ENCODE measurements around the gene ANKRD6. TPM values are rescaled to one million over a fixed set of nuclear protein-coding genes. Genes with fewer than 3 reads are reported as not detected.
A peak's percentile ranks its signal among the peaks of the same experiment; 100 is the strongest.

The ANKRD6 gene
- total RNA-seq, 1 donor from 2014 or later, result 13.5 TPM

DNA sequence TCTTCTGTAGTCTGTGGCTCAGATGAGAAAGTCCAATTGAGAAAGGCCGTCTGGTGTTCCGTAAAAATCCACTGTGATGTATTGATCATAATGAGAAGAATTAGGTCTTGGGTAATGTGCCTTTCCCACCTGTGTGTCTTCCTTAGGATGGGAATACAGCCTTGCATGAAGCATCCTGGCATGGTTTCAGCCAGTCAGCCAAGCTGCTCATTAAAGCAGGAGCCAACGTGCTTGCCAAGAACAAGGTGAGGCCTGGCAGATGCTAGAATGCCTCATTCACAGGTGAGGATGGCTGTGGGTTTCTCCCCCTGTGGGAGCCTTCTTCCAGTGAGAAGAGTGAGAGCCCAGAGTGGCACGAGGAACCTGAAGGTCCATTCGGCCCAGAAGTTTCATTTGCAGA lies 172.9 kb downstream of the ANKRD6 start:
- no peaks in the 10 kb centered on the region for H3K79me2 ChIP-seq (ENCODE audit: insufficient read depth, low read length)
- H3K4me3 ChIP-seq (ENCODE audit: insufficient read depth, low read depth, low read length), result no peak overlapping the region
- H3K27ac ChIP-seq (ENCODE audit: low read depth, low read length), result no peak overlapping the region
- no peak overlapping the region for H3K27ac Mint-ChIP-seq (ENCODE audit: unreplicated experiment)
- FAIRE-seq, result no peak
- no peak overlapping the region for H3K4me2 ChIP-seq (ENCODE audit: low read length)
- no peaks in the 10 kb centered on the region for H3K36me3 ChIP-seq (ENCODE audit: insufficient read depth, low read length)
- H3K36me3 Mint-ChIP-seq (ENCODE audit: low read depth, unreplicated experiment), result peaks cover 3% of the 10 kb centered on the region
- no peak overlapping the region for H3K9ac ChIP-seq (ENCODE audit: low read length)
- H3K4me1 ChIP-seq (ENCODE audit: insufficient read depth, low read length), result no peaks in the 10 kb centered on the region
- no peaks in the 10 kb centered on the region for H4K20me1 ChIP-seq (ENCODE audit: insufficient read depth, low read length)
- H3K9me3 ChIP-seq (ENCODE audit: insufficient read depth, low read depth, low read length), result no peaks in the 10 kb centered on the region
- H3K27me3 Mint-ChIP-seq (ENCODE audit: low read depth, unreplicated experiment), result no peaks in the 10 kb centered on the region
- DNase-seq (ENCODE audit: low read depth), result no peak
- H2AFZ ChIP-seq (ENCODE audit: low read depth, low read length), result no peak overlapping the region
- H3K4me3 Mint-ChIP-seq (ENCODE audit: unreplicated experiment), result no peak overlapping the region
- TF ChIP-seq EZH2 (IDR thresholded peaks at IDR 0.05; ENCODE audit: insufficient read depth, low read length), result no peak
- TF ChIP-seq, protein P1, sequence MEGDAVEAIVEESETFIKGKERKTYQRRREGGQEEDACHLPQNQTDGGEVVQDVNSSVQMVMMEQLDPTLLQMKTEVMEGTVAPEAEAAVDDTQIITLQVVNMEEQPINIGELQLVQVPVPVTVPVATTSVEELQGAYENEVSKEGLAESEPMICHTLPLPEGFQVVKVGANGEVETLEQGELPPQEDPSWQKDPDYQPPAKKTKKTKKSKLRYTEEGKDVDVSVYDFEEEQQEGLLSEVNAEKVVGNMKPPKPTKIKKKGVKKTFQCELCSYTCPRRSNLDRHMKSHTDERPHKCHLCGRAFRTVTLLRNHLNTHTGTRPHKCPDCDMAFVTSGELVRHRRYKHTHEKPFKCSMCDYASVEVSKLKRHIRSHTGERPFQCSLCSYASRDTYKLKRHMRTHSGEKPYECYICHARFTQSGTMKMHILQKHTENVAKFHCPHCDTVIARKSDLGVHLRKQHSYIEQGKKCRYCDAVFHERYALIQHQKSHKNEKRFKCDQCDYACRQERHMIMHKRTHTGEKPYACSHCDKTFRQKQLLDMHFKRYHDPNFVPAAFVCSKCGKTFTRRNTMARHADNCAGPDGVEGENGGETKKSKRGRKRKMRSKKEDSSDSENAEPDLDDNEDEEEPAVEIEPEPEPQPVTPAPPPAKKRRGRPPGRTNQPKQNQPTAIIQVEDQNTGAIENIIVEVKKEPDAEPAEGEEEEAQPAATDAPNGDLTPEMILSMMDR (IDR thresholded peaks at IDR 0.05; ENCODE audit: insufficient read depth, low read depth, low read length), result no peak
- H3K27me3 ChIP-seq (ENCODE audit: insufficient read depth, low read length), result no peaks in the 10 kb centered on the region
- no peaks in the 10 kb centered on the region for H3K9me3 Mint-ChIP-seq (ENCODE audit: unreplicated experiment)
- H3K4me1 Mint-ChIP-seq (ENCODE audit: low read depth, unreplicated experiment), result no peaks in the 10 kb centered on the region

DNA sequence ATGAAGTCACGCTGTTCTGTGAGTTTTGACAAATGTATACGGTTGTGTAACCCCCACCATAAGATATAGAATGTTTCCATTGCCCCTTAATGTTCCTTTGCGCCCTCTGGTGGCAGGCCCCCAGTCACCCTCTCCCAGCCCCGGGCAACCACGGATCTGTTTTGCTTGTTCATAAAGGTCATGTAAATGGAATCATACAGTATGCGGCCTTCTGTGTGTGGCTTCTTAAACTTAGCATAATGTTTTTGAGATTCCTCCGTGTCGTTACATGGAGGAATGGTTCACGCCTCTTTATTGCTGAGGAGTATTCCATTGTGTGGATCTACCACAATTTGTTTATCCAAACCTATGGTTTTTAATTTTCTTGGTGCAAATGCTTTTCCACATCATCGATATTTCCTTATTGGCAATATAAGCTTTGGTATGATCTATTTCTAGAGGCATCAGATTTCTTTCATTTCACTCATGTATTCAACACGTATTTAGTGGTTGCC lies 177.2 kb downstream of the ANKRD6 start:
- Histone ChIP-seq H3K27me3 (ENCODE audit: insufficient read depth, low read length) (no peaks in the 10 kb centered on the region), H3K79me2 (ENCODE audit: insufficient read depth, low read length) (no peaks in the 10 kb centered on the region), H3K4me1 (ENCODE audit: insufficient read depth, low read length) (peaks cover 3% of the 10 kb centered on the region), H4K20me1 (ENCODE audit: insufficient read depth, low read length) (no peaks in the 10 kb centered on the region), H3K4me3 (ENCODE audit: insufficient read depth, low read depth, low read length) (no peak overlapping the region), H3K27ac (ENCODE audit: low read depth, low read length) (no peak overlapping the region), H3K9me3 (ENCODE audit: insufficient read depth, low read depth, low read length) (no peaks in the 10 kb centered on the region), H3K9ac (ENCODE audit: low read length) (no peak overlapping the region), H2AFZ (ENCODE audit: low read depth, low read length) (no peak overlapping the region), H3K36me3 (ENCODE audit: insufficient read depth, low read length) (no peaks in the 10 kb centered on the region), H3K4me2 (ENCODE audit: low read length) (no peak overlapping the region)
- TF ChIP-seq, protein P1 (IDR thresholded peaks at IDR 0.05; ENCODE audit: insufficient read depth, low read depth, low read length), result peak; percentile 56
- TF ChIP-seq EZH2 (IDR thresholded peaks at IDR 0.05; ENCODE audit: insufficient read depth, low read length), result no peak
- Mint-ChIP-seq H3K36me3 (ENCODE audit: low read depth, unreplicated experiment) (peaks cover 2% of the 10 kb centered on the region), H3K27ac (ENCODE audit: unreplicated experiment) (no peak overlapping the region), H3K4me3 (ENCODE audit: unreplicated experiment) (no peak overlapping the region), H3K4me1 (ENCODE audit: low read depth, unreplicated experiment) (peaks cover 11% of the 10 kb centered on the region), H3K9me3 (ENCODE audit: unreplicated experiment) (no peaks in the 10 kb centered on the region), H3K27me3 (ENCODE audit: low read depth, unreplicated experiment) (no peaks in the 10 kb centered on the region)
- no peak for FAIRE-seq
- DNase-seq (ENCODE audit: low read depth), result no peak

DNA sequence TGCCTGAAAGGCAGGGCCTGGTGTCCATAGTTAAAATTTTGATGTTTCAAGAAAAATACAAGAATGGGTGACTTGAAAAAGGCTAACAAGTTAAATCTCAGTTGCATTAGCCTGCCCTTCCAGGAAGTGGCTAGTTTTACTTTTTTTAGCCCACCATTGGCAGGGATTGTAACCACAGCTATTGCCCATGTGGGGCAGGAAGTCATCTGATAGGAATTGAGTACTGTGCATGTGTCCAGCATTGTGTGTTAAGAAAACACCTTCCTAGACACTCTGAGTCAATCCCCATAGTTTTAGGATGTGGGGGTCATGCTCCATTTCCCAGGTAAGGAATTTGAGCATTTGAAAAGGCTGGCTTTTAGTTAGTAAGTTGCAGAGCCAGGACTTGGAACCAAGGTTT lies 178.7 kb downstream of the ANKRD6 start:
- Mint-ChIP-seq H3K9me3 (ENCODE audit: unreplicated experiment) (no peaks in the 10 kb centered on the region), H3K4me1 (ENCODE audit: low read depth, unreplicated experiment) (peaks cover 11% of the 10 kb centered on the region), H3K4me3 (ENCODE audit: unreplicated experiment) (no peak overlapping the region), H3K27me3 (ENCODE audit: low read depth, unreplicated experiment) (no peaks in the 10 kb centered on the region), H3K27ac (ENCODE audit: unreplicated experiment) (no peak overlapping the region), H3K36me3 (ENCODE audit: low read depth, unreplicated experiment) (peaks cover 2% of the 10 kb centered on the region)
- H2AFZ ChIP-seq (ENCODE audit: low read depth, low read length), result no peak overlapping the region
- H4K20me1 ChIP-seq (ENCODE audit: insufficient read depth, low read length), result no peaks in the 10 kb centered on the region
- no peaks in the 10 kb centered on the region for H3K36me3 ChIP-seq (ENCODE audit: insufficient read depth, low read length)
- no peak overlapping the region for H3K27ac ChIP-seq (ENCODE audit: low read depth, low read length)
- peak overlapping the region; percentile 40 for H3K4me2 ChIP-seq (ENCODE audit: low read length)
- DNase-seq (ENCODE audit: low read depth) (peak; percentile 48), FAIRE-seq (peak; percentile 77)
- H3K4me1 ChIP-seq (ENCODE audit: insufficient read depth, low read length), result peaks cover 3% of the 10 kb centered on the region
- H3K9me3 ChIP-seq (ENCODE audit: insufficient read depth, low read depth, low read length), result no peaks in the 10 kb centered on the region
- TF ChIP-seq EZH2 (IDR thresholded peaks at IDR 0.05; ENCODE audit: insufficient read depth, low read length), result no peak
- TF ChIP-seq, protein P1 (IDR thresholded peaks at IDR 0.05; ENCODE audit: insufficient read depth, low read depth, low read length), result no peak
- H3K9ac ChIP-seq (ENCODE audit: low read length), result no peak overlapping the region
- H3K27me3 ChIP-seq (ENCODE audit: insufficient read depth, low read length), result no peaks in the 10 kb centered on the region
- no peak overlapping the region for H3K4me3 ChIP-seq (ENCODE audit: insufficient read depth, low read depth, low read length)
- no peaks in the 10 kb centered on the region for H3K79me2 ChIP-seq (ENCODE audit: insufficient read depth, low read length)

All from astrocyte (in vitro differentiated cells and primary cell).